DLD1 (cell line): ENCODE measurements around the gene NRXN3.
"Not testable (repeated sequence)": the region's sequence is repeated elsewhere in the genome, so short reads cannot be mapped to it uniquely, and the experiment has no call there.

Experiments
- in situ Hi-C: cut with HindIII; loops from 2 replicates; pipeline ENCODE4 v1.10.0; 2017; ENCODE audit warnings: low sequenced_read_pairs

Gene NRXN3

DNA sequence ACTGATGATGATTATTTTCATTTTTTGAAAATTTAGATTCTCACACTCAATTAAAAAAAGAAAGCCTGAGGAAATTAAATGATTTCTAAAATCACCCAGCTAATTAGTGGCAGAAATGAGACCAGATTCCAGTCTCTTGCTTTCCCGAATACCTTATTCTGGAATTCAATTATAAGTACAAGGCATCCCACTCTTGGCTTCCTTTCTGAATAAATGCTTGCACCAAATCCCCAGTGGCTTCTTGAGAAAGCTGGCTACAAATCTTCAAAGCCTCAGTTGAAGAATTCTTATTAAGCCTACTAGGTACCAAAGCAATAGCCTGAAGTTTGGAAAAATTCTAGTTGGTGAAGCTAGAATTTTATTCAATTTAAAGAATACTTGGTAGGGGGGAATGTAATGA lies 1564.5 kb downstream of the NRXN3 start:
- in situ Hi-C loops: no loop called here

DNA sequence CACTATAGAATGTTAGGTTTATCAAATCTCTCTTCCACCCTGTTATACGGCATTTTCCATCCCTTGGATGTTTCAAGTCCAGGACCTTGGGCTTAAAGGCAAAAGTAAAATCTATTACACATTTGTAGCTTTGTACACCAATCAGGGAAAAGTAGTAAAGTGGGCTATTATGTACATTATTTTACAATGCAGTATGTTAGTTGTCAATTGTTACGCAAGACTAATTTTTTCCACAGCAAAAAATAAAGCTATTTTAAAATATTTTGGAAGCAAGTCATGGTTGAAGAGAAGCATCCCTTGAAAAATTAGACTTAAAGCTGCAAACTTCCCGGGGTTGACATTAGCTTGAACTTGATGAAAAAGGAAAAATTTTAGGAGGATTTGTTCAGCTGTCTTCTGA lies 1564.9 kb downstream of the NRXN3 start:
- in situ Hi-C loops: no loop called here

DNA sequence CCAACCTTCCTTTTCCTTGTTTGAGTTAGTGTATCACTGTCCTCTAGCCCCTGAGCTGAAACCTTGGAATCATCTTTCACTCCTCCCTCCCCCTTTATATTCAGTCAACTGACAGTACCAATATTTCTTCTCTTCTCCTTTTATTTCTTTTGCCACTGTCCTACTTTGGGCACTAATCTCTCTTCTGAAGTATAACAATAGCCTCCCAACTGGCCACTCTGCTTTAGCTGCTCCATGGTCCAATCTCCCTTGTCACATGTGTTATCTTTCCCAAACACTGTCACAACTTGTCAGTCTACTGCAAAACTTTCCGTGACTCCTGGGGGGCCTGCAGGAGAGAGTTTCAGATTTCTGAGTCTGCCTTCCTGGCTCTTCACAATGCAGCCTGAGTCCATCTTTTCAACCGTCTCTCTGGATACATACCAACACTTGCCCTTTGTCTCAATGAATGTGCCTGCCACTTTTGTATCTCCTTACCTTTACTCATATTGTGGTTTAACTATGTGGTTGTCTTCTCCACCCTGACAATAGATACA lies 1570.0 kb downstream of the NRXN3 start:
- in situ Hi-C loops: no loop called here

DNA sequence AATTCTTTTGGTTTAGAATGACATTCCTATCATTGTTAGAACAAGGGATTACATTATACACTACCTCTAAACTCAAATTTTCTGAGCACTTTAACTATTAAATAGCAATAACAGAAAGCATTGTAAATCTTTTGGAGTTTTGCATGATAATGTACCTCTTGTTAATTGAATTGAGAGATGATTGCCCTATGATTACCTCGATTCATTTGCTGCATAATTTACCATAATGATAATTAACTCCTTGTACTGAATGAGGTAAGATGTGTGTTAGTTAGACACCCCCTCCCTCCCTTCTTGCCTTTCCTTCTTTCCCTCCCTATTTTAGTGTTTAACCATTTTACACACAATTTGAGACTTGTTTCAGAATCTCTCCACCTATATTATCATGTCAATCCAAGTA lies 1572.0 kb downstream of the NRXN3 start:
- in situ Hi-C loops: no loop called here

DNA sequence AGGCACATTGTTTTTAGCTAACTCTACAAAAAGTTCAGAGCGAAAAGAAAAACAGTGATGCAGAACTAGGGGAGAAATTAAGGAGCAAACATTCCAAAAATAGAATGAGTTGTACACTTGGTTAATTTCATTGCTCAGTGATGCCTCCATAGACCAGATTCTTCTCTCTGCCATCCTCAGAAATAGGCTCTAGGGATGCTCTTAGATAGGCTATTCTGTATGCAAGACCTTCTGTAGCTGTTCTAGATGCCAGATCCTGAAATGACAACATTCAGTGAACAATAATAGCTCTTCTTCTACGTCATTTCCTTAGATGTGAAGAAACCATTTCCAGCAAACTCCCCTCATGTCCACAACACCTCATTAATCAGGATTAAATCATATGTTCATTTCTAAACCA lies 1574.9 kb downstream of the NRXN3 start:
- in situ Hi-C loops: no loop called here

DNA sequence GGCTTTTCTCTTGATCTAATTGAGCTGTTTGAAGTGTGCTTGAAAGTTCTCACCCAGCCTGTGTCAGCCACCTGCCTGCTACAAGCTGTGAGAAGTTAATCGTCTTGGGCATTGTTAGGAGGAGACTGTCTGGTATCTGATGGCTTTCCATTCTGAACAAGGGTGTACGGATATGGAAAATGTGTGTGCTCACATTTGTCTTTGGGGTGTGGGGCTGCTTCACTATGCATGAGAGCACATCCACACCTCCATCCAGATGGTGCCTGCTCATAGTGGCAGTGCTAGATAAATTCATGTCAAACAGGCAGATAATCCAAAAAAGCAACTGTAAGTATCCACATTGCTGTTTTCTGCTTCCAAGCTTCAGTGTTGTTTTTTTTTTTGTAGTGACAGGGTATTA lies 1578.9 kb downstream of the NRXN3 start:
- in situ Hi-C loops: no loop called here

DNA sequence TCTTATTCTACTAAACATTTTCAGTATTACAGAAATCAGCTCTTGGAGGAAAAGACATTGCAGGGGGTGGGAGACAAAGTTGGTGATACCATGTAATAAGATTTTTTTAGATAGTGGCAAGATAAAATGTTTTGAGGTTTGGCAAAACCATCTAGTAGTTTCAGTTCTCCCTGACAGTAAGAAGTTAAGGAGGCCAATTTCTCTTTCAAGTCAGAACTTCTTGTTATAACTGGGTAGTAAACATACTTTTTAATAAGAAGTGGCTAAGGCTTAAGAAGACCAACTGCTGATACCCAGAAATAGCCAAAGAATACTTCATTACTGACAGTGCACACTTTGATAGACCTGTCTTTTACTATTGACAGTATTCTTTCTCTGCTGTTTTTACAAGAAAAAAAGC lies 1588.8 kb downstream of the NRXN3 start:
- in situ Hi-C loops: no loop called here

DNA sequence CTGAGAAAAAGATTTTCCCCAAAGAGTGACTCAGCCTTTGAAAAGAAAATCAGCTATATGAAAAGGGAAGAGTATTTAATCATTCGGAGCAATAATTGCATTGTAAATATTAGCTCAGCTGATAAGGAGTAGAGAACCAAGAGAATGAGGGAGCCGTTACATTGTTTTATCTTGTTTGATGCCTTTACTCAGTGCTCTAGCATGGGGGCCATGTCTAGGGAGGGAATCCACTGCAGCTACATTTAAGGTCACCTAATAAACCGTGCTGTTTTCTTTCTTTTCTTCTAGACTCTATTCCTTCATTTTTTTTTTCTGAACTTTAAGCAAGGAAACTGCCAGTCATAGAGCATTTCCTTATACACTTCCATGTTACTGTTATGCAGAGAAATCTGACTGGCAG lies 1594.2 kb downstream of the NRXN3 start:
- in situ Hi-C loops: no loop called here

DNA sequence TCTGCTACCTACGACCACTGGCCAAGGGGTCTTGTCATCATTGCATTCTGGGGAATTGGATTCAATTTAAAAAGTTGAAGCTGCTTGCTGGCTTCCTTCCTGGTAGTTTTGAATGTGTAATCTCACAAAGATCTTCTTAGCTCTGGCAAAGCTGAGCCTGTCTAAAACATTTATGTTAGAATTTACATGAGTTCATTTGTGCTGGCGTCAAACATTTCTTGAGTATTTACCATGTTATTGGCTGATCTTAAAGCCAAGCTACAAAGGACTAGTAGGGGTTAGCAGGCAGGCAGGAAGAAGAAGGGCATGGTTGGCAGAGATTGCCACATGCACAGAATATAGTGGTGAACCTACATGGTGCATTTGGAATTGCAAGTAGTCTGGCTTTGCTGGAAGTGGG lies 1596.3 kb downstream of the NRXN3 start:
- in situ Hi-C loops: no loop called here

DNA sequence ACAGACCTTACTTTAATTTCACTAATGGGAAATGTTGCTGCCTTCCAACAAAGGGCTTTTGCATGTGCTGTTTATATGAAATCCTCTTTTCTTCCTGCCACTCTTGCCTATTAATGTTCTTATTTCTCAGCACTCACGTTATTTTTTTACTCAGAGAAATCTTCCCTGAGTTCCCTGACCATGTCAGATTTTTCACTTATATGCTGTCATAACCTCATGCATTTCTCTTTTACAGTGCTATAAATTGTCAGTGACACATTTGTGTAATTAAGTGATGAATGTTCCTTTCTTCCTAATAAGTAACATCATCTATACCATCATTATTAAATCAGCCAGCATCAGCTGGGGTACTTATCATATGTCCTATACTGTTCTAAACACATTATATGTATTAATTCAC lies 1597.1 kb downstream of the NRXN3 start:
- in situ Hi-C loops: no loop called here

DNA sequence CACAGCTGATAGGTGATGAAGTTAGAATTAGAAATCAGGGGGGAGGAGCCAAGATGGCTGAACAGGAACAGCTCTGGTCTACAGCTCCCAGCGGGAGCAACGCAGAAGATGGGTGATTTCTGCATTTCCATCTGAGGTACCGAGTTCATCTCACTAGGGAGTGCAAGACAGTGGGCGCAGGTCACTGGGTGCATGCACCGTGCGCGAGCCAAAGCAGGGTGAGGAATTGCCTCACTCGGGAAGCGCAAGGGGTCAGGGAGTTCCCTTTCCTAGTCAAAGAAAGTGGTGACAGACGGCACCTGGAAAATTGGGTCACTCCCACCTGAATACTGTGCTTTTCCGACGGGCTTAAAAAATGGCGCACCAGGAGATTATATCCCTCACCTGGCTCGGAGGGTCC lies 1597.5 kb downstream of the NRXN3 start:
- in situ Hi-C loops: not testable (repeated sequence)

DNA sequence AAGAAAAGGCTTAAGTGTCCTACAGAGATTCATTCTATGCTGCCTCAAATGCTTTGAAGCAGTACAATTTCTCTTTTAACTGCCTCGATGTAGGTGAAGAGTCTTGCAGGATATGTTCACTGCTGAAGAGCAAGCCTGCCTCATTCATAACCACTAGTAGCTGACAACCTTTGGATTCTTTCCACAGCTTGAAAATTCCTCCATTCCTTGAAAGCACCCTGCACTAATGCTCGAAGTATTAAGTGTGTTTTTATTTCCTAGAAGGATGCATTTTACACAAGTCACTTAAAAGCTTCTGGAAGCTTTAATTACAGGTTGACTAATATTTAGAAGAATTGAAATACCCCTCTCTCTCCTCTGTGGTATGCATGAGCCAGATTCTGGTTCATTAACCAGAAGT lies 1611.7 kb downstream of the NRXN3 start:
- in situ Hi-C loops: no loop called here

DNA sequence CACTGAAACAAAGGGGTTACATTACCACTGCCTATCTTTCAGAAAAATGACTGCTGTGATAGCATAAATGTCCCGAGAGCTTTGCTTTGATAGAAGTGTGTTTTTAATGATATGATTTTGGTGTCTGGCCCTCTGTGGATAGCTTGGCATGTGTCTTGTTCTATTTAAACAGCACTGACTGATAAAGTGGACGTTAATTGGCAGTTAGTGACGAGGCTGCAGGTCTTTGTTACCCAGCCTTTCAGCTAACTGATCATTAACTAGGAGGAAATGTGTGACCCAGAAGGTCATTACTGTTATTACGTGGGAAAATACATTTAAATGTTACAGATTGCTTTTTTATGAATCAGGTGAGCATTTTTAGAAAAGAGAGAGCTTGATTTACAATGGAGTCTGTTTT lies 1612.9 kb downstream of the NRXN3 start:
- in situ Hi-C loops: no loop called here

DNA sequence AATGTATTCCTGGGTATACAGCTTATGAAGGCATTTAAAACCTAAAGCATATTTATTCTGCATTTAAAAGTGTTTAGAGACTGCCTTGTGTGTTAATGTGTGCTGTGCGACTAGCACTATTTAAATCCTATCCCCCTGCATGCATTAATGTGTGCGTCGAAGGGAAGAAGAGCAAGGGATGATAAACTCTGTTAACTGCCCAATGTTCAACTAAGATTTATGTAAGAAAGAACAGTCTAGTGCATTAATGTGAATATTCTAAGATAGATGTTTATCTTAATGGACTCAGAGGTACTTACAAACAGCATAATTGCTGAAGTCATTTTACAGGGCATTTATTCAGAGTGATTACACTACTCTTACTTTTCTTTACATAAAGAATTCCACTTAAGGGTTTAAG lies 1616.3 kb downstream of the NRXN3 start:
- in situ Hi-C loops: no loop called here

DNA sequence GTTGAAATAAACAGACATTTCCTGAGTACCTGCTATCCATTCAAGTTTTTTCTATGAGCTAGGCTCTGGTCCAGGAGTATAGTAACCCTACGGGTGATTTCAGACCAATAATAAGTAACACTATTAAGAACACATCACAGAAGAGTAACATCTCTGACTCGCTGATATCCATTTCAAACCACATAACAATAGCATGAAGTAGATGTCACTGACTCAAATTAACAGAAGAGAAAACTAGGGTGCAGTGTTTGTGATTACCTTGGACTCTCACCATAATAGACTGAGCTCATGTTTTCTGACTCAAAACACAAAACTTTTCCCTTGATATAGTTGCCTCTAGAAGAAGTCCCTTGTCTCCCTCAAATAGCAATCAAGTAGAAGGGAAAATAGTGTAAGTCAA lies 1618.2 kb downstream of the NRXN3 start:
- in situ Hi-C loops: no loop called here

DNA sequence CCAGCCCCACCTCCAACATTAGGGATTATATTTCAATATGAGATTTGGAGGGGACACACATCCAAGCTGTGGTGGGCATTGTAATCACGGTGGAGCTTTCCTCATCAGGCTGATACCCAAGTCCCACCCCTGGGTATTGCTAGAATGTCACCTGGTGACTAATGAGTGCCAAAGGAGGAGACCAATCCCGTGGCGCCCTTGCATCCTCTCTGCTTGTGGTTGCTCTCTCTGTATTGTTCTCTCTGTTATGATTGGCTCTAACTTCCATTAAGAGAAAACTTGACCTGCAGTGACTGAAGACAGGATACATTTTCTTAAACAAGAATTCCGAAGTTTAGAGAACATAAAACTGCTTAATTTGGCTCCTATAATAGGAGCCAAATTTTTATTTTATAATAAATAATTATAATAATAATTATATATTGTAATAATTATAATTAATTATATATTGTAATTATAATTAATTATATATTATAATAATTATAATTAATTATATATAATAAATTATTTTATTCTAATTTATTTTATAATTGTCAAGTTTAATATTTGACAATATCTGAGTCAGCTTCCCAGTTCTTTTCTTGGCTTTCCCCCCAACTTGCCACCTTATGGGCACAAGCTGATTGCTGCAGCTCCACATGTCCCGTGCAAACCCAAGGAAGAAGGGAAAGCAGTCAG lies 1621.0 kb downstream of the NRXN3 start:
- in situ Hi-C loops: no loop called here

DNA sequence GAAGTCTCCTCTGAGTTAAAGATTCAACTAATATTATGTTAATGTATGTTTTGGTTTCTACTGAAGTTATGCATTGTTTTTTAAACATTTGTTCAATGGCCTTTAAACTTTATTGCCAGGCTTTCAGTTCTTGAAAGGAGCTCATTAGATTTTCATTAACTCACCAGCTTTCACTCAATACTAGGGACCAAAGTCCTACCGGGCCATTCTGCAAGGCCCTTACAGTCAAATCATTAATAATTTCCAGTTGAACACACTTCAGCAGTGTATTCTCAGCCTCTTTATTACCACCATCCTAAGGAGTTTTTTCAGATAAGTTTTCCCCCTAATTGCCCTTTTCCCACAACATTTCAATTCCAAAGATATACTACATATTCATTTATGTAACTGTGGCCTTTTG lies 1631.9 kb downstream of the NRXN3 start:
- in situ Hi-C loops: no loop called here

DNA sequence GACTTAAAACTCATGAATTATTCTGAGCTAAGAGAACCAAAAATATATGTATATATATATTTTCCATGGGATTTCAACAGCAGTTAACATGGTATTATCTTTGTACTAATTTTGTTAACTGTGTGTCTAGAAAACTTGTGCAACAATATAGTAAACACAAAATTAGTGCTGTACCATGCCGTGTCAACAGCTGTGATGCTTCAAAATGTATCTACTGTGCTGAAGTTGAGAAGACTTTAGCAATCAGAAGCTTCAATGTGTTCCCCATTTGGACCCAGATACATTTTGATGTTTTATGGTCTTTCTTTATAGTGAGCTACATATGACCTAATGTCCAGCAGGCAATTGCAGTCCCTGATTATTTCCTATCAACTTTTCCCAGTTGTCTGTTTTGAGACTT lies 1635.5 kb downstream of the NRXN3 start:
- in situ Hi-C loops: no loop called here

DNA sequence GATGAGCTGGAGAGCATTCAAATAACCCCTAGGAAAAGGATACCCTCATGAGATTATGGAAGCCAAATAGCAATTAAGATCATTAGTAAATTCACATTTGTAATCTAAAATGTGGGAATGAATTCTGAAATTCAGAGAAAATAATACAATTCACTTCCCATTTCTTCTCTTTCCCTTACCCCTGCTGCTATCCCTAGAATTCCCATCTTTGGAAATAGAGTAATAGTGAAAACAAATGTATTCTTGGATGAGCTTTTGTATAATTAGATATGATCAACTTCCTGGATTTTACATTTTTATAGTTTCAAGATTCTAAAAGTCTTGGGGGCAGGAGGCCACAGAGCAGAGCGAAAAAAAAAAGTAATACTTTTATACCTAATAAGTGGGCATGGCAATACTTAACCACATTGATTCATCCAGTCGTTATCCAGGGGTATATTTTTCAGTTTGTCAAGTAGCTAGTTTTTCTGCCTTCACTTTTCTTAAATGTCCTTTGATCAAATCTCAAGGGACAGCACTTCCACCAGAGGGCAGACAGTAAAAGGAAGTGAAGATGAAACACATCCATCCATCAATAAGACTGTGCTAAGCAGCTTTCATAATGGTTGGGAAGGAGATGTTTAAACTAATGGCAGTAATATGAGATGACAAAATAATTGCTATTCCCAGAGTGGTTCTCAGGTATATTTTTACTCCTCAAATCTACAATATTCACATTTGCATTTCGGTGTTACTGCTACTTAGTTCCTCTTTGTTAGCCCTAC lies 1639.9 kb downstream of the NRXN3 start:
- in situ Hi-C loops: no loop called here

DNA sequence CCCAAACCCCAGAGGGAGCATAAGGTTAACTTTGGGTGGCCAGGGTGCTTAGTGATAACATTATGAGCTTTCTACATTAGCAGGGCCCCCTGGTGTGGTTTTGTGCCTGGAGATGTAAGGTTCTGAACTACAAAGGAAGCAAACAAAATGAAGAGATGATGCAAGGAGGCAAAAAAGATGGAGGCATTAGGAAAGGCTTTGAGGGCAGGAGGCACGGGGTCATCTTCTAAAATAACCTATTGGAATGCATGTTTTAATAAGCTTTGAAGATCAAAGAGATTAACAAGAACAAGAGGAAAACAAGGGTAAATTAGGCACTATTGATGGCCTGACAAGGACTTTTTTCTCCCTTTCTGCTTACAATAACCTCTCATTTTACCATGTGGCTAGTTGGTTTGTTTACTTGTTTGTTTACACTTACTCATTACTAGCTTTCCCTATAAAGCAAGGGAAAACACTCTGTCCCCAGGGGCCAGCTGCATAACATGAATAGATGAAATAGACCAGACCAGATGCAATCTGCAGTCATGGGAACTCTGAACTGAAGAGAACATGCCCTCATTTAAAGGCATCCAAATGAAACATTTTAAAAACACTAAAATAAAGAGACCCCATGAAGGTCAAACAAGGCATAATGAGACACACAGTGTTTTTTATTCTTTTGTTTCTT lies 1650.8 kb downstream of the NRXN3 start:
- in situ Hi-C loops: no loop called here

DNA sequence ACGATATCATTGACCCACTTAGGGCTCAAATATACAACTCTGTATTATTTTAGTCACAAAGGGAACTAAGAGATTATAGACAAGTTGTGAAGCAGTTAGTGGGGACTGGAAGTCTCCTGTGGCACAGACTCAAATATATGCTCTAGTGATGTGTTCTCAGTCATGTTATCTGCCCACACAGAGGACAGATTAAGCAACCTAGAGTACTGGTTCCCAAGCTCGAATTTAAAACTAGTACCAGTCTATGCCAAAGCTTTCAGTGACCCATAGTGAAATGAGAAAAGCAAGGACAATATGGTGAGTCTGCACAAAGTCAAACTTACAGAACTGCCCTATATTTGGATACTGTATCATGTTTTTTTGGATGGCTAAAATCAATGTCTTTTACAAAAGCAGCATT lies 1651.9 kb downstream of the NRXN3 start:
- in situ Hi-C loops: no loop called here

DNA sequence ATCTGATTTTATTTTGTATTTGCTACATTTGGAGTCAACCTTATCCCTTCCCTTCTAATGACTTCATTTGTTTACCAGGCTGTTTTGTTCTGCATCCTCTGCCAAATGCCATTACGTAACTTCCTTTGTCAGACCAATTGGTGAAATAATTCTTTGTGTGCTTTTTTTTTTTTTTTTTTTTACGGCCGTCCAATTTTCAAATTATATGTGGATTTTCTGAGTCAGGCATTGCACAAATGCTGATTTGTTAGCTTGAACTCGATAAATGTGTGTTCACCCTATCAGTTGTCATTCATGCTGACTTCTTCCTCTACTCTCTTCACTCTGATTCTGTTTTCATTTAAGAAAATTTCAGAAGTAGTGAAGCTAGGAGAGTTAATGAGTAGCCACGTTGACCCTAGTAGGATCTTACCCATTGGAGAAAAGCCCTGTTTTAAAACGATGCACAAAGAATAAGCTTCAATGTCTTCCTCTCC lies 1654.9 kb downstream of the NRXN3 start:
- in situ Hi-C loops: no loop called here
